Brain microvascular endothelial cell (primary cell): ENCODE results near the gene DOCK4.

Experiments
- DNase-seq: peaks from one replicate; pipeline ENCODE4 v3.0.0-alpha.2; 2020
- H3K27ac ChIP-seq: fragments of 250-450 bp; sonication (Bioruptor Pico); 2 replicates; pipeline ENCODE4 v1.5.1; 2020; ENCODE audit warnings: mild to moderate bottlenecking, moderate library complexity
- H3K27me3 ChIP-seq: fragments of 250-450 bp; sonication (Bioruptor Pico); replicated peaks from 2 replicates; pipeline ENCODE4 v1.5.1; 2020; ENCODE audit warnings: mild to moderate bottlenecking
- H3K36me3 ChIP-seq: fragments of 250-450 bp; sonication (Bioruptor Pico); replicated peaks from 2 replicates; pipeline ENCODE4 v1.5.1; 2020; ENCODE audit warnings: mild to moderate bottlenecking
- H3K4me3 ChIP-seq: 2 replicates; pipeline ENCODE4 v1.5.1; 2011; ENCODE audit warnings: low read depth, mild to moderate bottlenecking, control low read depth, low read length, moderate library complexity
- in situ Hi-C: cut with HindIII; loops from 2 replicates; pipeline ENCODE4 v1.10.0; 2017; ENCODE audit warnings: low sequenced_read_pairs, low pct_ligation_motif_present
- TF ChIP-seq, protein P1 (sequence below): IDR thresholded peaks from 2 replicates; pipeline ENCODE4 v1.5.1; 2011; ENCODE audit warnings: low read depth, mild to moderate bottlenecking, moderate library complexity, low read length, control low read depth, inconsistent platforms; ENCODE audit errors: missing control alignments

Gene DOCK4

DNA sequence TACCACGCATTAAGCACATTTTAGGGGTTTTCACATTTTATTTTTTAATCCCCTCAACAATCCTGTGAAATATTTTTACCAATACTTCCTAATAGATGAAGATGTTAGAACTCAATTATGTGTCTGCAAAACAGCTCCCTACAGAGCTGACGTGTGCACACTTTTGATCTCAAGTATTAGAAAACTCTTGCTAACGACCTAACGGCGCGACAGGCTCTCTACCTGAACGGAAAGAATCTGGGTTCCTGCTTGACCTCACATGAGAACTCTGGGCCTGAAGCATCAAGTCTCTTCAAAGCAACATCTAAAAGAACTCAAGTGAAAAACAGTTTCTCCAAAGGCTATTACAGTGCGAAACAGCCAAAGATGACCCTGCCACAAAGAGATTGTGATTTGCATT, 113.9 kb downstream of the DOCK4 start:
- Histone ChIP-seq H3K27ac (no peak overlapping the region), H3K4me3 (no peak overlapping the region), H3K36me3 (no peaks in the 10 kb centered on the region), H3K27me3 (no peaks in the 10 kb centered on the region)
- DNase-seq, result no peak
- TF ChIP-seq, protein P1, sequence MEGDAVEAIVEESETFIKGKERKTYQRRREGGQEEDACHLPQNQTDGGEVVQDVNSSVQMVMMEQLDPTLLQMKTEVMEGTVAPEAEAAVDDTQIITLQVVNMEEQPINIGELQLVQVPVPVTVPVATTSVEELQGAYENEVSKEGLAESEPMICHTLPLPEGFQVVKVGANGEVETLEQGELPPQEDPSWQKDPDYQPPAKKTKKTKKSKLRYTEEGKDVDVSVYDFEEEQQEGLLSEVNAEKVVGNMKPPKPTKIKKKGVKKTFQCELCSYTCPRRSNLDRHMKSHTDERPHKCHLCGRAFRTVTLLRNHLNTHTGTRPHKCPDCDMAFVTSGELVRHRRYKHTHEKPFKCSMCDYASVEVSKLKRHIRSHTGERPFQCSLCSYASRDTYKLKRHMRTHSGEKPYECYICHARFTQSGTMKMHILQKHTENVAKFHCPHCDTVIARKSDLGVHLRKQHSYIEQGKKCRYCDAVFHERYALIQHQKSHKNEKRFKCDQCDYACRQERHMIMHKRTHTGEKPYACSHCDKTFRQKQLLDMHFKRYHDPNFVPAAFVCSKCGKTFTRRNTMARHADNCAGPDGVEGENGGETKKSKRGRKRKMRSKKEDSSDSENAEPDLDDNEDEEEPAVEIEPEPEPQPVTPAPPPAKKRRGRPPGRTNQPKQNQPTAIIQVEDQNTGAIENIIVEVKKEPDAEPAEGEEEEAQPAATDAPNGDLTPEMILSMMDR, result no peak
- in situ Hi-C loops, result no loop called here

DNA sequence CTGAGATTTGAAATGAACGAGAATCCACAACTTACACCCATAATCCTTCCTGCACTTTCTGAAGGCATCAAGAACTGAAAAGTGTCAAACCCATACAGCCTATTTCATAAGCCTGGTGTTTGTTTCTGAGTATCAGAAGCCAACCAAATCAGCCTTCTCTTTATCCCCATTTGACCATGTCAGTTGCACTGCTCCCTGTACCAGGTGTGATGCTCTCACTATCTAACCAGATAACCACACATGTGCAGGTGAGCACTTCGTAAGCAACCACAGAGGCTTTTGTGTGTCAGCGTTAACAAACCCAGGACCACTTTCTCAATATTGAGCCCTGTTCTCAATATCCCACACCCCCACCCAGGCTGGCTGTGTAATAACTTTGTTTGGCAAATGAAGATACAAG, 114.4 kb downstream of the DOCK4 start:
- Histone ChIP-seq H3K4me3 (no peak overlapping the region), H3K36me3 (no peaks in the 10 kb centered on the region), H3K27me3 (no peaks in the 10 kb centered on the region), H3K27ac (no peak overlapping the region)
- in situ Hi-C loops, result no loop called here
- DNase-seq, result no peak
- TF ChIP-seq, protein P1, result no peak

DNA sequence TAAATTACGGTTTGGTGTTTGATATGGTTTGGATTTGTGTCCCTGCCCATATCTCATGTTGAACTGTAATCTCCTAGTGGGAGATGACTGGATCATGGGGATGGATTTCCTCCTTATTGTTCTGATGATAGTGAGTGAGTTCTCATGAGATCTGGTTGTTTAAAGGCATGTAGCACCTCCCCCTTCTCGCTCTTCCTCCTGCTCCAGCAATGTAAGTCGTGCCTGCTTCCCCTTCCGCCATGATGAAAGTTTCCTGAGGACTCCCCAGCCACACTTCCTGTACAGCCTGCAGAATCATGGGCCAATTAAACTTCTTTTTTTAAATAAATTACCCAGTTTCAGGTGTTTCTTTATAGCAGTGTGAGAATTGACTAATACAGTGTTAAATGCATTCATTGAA, 116.6 kb downstream of the DOCK4 start:
- H3K4me3 ChIP-seq, result no peak overlapping the region
- H3K27ac ChIP-seq, result no peak overlapping the region
- H3K27me3 ChIP-seq, result no peaks in the 10 kb centered on the region
- in situ Hi-C loops, result no loop called here
- DNase-seq, result no peak
- TF ChIP-seq, protein P1, result no peak
- no peaks in the 10 kb centered on the region for H3K36me3 ChIP-seq

DNA sequence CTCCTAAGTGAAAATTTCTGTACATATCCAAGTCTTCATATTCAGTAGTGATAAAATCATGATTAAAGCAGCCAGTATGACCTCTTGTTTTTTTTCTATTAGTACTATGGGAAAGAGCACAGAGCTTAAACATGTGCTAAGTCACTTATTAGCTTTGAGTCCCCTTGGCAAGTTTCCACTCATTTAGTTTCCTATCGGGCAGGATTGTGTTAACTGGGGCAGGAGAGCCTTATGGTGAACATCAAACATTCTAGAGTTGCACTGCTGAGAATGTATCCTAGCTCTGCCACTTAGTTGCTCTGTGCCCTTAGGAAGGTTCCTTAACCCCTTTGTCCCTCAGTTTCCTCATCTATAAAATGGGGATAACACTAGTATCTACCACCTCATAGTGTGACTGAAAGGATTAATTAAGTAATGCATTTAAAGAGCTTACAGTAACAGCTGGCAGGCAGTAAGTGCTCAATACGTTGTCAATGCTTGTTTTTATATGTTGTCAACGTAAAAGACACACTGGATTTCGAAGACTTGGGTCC, 117.6 kb downstream of the DOCK4 start:
- in situ Hi-C loops, result no loop called here
- TF ChIP-seq, protein P1, result no peak
- no peak overlapping the region for H3K27ac ChIP-seq
- no peaks in the 10 kb centered on the region for H3K27me3 ChIP-seq
- no peak for DNase-seq
- no peak overlapping the region for H3K4me3 ChIP-seq
- H3K36me3 ChIP-seq, result no peaks in the 10 kb centered on the region

DNA sequence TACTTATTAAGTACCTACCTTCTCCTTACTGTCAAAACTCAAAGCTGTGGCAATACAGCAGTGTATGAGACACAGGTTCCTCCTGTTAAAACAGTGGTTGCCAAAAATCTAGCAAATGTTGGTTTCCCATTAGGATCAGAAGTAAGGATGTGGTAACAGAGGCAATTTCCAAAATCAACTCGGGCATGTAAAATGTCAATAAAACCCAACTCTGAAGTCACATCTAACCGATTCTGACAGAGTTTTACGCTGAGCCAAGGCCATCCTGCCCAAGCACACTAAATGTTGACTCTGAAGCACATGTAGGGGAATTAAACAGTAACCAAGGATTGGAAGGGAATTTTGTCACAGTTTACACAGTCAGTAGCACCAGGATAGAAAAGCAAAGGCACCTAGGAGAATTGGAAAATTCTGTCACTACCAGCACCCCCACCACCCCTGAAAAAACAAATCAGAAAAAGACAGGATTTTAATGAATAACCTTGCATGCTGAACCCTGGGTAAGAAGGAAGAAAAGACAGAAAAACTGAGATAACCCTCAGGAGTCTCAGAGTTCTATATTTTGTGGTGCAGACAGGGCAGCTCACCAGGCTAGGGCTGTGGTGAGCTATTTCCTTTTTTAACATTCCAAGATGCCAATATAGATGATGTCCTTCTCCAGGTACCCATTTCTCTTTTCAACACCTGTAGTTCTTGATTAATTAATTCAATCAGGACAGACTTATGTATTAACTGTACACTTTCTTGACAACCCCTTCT, 119.5 kb downstream of the DOCK4 start:
- in situ Hi-C loops, result no loop called here
- no peak for DNase-seq

More for the DNA sequence above, 119.5 kb downstream of the DOCK4 start:
- TF ChIP-seq, protein P1, result no peak
- H3K27me3 ChIP-seq, result no peaks in the 10 kb centered on the region
- no peak overlapping the region for H3K27ac ChIP-seq
- no peak overlapping the region for H3K4me3 ChIP-seq
- H3K36me3 ChIP-seq, result no peaks in the 10 kb centered on the region
